Activated CD8-positive, alpha-beta memory T cell treated with anti-CD3 and anti-CD28 coated beads for 4 hours (primary cell): ENCODE measurements around the gene USP37.

Experiments
- DNase-seq, 2 donors: peaks; one replicate each; pipeline ENCODE4 v3.0.0-alpha.2; 2020; ENCODE audit warnings: low read depth in 2 of 2

USP37 gene

DNA sequence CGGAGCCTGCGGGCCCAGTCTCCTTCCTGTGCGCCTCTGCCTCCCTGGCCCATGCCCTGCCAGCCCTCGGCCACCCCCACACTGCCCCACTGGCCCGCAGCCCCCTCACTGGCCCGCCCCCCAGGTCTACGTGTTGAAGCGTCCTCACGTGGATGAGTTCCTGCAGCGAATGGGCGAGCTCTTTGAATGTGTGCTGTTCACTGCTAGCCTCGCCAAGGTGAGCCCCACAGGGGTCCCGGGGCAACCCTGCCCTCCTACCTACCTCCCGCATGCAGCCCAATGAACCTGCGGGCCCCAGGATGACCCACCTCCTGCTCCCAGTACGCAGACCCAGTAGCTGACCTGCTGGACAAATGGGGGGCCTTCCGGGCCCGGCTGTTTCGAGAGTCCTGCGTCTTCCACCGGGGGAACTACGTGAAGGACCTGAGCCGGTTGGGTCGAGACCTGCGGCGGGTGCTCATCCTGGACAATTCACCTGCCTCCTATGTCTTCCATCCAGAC is 165.2 kb downstream of the USP37 start:
- no peak for DNase-seq

DNA sequence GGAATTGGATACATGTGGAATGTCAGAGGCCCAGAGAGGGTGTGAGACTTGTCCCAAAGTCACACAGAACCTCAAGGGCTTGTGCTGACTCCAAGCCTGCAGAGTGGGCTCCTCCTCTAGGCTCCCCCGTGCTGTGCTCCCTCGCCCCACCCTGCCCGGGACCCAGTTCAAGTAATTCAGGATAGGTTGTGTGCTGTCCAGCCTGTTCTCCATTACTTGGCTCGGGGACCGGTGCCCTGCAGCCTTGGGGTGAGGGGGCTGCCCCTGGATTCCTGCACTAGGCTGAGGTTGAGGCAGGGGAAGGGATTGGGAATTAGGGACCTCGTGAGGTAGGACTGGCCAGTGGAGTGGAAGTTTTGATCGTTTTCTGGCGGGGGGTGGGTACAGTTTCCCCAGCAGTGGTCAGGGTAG is 165.7 kb downstream of the USP37 start:
- no peak for DNase-seq

GRCh38 chr2:218401890-218402289 is 166.3 kb downstream of the USP37 start:
- no peak for DNase-seq

DNA sequence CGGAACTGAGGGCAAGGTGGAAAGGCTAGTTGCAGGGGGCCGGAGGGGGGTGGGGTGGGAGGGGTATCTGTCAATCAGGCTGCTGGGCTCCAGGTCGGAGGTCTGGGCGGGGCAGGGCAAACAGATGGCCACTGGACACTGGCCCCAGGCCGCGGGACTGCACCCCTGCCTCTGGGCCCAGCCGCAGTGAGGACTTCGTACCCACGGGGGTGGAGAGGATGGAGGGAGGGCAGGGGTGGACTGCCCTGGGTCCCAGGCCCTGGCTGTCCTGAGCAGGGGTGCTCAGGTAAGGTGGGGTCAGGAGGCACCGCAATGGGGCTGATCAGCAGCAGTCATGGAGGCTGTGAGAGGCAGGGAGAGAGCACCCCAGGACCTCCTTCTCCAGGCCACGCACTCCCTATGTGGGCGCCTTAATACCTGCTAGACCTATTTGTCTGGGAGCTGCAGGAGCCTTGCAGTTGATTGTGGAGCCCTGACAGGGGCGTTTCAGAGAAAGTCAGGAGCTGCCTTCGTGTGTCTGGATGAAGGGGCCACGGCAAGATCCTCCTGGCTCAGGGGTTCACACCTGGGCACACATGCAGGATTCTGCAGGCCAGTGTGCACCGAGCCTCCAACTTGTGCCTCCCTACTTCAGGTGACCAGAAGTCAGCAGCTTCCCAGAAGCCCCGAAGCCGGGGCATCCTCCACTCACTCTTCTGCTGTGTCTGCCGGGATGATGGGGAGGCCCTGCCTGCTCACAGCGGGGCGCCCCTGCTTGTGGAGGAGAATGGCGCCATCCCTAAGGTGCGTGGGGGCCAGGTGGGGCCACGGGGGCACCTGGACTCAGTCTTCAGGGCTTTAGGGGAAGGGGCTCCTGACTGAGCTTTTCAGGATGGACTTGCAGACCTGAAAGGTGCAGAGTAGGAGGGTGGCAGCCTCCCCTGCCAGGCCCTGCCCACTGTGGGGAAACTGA is 166.9 kb downstream of the USP37 start:
- DNase-seq, result no peak
